GM12874 (cell line): Measurements from ENCODE around the gene NPC1L1.

ENCODE experiments used
- CTCF ChIP-seq: IDR thresholded peaks from 2 replicates; pipeline ENCODE4 v1.5.1; 2011; ENCODE audit warnings: low read depth, mild to moderate bottlenecking, control low read depth, low read length, moderate library complexity; ENCODE audit not compliant: insufficient read depth

NPC1L1 gene

GRCh38 chr7:44524811-44525388 lies 16.2 kb downstream of the NPC1L1 start:
- TF ChIP-seq CTCF = no peak

GRCh38 chr7:44522315-44522714 lies 18.8 kb downstream of the NPC1L1 start:
- TF ChIP-seq CTCF = no peak

DNA sequence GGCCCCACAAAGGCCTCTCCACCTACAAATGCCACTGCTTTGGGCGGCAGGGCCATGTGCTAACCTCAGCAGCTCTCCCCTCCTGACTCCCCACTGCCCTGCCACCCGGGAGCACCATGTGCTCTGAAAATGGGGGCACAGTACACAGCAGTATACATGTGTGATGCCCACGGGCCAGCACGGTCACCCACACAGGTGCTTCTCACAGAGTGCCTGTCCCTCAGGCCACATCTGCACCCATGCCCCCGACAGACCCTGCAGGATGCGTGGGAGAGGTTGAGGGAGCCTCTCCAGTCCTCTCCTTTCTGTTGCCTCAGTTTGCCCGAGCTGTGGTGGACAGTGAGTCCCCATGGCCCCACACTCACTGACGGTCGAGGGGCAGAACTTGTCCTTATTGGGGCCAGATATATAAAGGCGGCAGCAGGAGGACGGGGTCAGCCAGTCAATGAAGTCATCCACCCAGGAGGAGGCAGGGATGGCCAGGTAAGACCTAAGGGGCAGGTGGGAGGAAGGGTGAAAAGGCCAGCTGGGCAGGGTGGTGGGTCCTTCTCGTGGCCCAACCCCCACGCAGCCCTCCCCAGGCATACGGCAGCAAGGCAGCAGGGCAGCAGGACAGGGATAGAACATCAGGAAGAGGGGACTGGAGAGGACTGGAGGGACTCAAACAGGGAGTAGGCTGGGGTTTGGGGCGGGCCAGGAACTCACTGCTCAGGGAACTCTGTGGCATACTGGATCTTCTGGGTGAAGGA lies 19.6 kb downstream of the NPC1L1 start:
- TF ChIP-seq CTCF = no peak

GRCh38 chr7:44520574-44520973 lies 20.6 kb downstream of the NPC1L1 start:
- TF ChIP-seq CTCF = no peak

- TF ChIP-seq CTCF = no peak
Observed at GRCh38 chr7:44519546-44519945, 21.6 kb downstream of the NPC1L1 start.

DNA sequence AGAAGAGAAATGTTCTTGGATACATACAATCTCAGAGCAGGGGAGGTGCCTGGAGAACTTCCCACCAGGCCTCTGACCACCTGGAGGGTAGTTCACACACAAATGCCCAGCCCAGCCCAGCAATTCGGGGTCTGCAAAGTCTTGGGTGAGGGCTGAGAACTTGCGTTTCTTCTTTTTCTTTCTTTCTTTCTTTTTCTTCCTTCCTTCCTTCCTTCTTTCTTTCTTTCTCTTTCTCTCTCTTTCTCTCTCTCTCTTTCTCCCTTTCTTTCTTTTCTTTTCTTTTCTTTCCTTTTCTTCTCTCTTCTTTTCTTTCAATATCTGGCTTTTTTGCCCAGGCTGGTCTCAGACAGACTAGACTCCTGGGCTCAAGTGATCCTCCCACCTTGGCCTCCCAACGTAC lies 22.4 kb downstream of the NPC1L1 start:
- no peak for TF ChIP-seq CTCF

- TF ChIP-seq CTCF = no peak
Observed at GRCh38 chr7:44517175-44517574, 24.0 kb downstream of the NPC1L1 start.
